ENCODE measurements around the gene FXYD5.
"Not testable (repeated sequence)": the region's sequence is repeated elsewhere in the genome, so short reads cannot be mapped to it uniquely, and the experiment has no call there.

FXYD5 gene

DNA sequence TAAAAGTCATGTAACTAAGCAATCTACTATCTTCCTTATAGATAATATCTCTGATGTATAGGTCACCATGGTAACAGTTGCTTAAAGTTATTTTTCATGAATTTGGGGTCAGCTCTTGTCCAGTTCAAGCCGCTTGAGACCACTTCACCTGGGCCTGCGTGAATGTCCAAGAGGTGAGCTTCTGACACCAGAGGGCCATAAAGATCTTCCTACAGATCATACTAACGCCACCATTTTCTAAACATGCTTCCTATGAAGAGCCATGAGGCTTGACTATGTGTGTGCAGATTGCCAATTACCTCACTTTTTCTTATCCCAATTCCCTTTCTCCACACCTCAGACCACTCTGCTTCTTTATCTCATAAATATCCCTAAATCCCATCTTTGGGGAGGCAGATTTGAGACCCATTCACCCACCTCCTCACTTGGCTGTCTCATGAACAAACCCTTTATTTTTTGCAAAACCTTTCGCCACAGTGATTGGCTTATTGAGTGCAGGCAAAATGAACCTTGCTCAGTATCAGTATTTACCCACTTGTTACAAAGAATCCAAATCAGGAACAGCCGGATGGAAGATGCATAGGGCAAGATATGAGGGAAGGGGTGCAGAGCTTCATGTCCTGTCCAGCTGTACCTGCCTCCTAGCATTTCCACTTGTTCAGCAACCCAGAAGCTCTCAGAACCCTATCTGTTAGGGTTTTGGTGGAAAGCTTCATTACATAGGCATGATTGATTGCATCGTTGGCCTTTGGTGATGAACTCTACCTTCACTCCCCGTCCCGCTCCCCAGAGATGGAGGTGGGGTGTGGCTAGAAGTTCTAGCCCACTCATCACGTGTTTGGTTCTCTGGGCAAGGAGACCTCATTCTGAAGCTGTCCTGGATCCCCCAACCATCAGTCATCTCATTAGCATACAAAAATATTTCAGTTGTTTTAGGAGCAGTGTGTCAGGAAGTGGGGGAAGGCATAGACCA lies 39.8 kb downstream of the FXYD5 start:
- no peak for DNase-seq

GRCh38 chr19:35195830-35196229 lies 41.3 kb downstream of the FXYD5 start:
- no peak for DNase-seq

DNA sequence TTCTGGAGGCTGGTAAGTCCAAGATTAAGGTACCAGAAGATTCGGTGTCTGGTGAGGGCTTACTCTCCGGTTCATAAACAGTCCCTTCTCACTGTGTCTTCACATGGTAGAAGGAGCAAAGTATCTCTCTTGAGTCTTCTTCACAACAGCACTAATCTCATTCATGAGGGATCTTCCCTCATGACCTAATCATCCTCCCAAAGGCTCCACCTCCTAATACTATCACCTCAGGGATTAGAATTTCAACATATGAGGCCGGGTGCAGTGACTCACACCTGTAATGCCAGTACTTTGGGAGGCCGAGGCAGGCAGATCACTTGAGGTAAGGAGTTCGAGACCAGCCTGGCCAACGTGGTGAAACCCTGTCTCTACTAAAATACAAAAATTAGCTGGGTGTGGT lies 42.3 kb downstream of the FXYD5 start:
- not testable (repeated sequence) for DNase-seq

DNA sequence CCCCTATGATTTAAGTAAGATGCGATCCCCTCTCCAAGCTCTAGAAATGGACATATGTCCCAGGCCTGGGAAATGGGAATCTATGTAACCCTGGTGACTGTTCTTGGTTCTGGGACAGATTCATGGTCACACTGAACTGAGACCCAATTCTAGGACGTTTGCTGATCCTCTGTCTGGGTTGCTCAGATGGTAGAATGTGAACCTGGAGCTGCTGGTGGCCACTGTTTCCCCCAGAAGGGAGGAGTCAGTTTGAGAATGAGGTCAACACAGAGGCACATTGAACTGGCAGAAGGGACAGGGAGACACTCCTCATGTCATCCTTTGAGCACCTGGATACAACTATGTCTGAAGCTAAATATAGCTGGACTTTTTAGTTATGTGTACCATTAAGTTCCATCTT lies 44.9 kb downstream of the FXYD5 start:
- DNase-seq, result no peak

DNA sequence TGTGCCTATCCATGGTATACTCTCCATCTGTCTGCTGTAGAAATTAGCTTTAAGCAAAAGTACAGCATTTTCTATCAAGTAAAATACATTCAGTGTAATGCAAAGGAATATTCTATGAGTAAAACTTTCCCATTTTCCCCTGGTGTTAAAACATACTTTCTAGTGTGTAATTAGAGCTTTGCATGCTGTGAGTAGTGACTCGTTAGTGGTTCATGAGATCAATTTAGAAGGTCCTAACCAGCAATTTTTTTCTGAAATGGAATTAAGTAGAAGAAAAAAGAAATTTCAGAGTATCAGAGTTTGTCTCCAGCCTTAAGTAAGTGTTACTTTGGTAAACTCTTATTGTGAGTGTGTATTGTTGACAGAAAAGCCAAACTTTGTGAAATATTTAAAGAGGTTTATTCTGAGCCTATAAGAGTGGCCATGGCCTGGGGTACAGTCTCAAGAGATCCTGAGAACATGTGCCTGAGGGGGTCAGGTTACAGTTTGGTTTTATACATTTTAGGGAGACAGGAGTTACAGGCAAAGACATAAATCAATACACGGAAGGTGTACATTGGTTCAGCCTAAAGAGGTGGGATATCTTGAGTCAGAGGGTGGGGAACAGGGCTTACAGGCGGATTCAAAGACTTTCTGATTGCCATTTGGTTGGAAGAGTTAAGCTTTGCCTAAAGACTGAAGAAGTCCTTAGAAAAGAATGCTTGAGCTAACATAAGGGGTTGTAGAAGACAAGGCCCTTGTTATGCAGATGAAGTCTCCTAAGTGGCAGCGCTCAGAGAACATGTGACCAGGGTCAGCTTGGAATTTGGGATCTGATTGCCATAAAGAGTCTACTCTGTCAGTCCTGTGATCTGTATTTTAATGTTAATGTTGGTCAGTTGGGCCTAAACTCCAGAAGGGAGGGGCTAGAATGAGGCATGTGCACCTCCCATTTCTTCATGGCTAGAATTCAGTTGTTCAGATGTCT lies 48.5 kb downstream of the FXYD5 start:
- no peak for DNase-seq

DNA sequence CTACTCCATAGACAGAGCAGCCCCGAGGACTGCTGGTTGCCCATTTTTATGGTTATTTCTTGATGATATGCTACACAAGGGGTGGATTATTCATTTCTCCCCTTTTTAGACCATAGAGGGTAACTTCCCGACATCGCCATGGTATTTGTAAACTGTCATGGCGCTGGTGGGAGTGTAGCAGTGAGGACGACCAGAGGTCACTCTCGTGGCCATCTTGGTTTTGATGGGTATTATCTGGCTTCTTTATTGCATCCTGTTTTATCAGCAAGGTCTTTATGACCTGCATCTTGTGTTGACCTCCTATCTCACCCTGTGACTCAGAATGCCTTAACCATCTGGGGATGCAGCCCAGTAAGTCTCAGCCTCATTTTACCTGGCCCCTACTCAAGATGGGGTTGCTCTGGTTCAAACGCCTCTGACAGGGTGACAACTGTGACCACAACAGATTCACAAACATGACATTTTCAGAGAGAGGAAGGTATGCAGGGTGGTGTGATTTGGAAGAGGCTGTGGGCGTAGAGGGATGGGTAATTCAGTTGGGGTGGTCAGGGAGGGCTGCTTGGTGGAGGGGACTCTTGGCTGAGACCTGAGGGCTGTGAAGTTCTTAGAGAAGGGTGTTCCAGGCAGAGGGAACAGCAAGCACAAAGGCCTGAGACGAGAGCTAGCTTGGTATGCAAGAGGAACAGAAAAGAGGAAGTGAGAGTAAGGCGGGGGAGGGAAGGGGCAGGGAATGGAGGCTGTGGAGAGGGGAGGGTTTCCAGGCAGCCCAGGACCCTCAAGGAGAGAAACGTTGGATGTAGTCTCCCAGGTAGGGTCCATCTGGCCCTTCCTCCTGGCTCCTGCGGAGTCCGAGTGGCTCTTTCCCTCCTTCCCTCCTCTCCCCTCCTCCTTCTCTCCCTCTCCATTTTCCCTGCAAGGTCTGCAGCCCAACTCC lies 50.5 kb downstream of the FXYD5 start:
- peak; percentile 23 for DNase-seq

DNA sequence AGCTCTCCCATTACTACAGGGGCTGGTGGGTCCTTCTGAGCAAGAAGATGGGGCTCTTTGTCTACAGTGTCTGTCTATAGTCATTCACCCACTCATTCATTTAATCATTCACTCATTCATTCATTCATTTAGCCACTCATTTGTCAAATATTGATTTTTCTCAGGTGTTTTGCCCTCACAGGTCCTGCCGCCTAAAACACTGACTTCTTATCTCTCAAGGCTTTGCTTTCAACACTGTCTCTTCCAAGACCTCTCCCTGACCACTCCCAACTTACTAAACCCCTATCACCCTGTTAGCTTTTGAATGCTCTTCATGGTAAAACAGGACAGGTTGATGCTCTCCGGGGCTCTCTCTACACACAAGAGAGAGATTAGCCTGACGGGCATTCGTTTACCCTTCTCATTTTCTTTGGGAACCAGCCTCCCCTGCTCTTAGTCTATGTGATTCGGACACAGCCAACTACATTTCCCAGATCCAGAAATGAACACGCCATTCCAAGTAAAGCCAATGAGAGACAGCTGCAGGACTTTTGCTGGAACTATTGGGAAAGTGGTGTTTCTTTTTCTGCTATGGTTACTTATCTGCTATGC lies 51.3 kb downstream of the FXYD5 start:
- DNase-seq, result no peak

- DNase-seq, result peak; percentile 73
Observed at GRCh38 chr19:35206379-35206778, 51.8 kb downstream of the FXYD5 start.

- DNase-seq, result no peak
Observed at GRCh38 chr19:35206855-35207254, 52.3 kb downstream of the FXYD5 start.

GRCh38 chr19:35207391-35207871 lies 52.9 kb downstream of the FXYD5 start:
- DNase-seq, result no peak

- peak; percentile 31 for DNase-seq
Observed at GRCh38 chr19:35208121-35208520, 53.6 kb downstream of the FXYD5 start.

- no peak for DNase-seq
Observed at GRCh38 chr19:35209646-35210045, 55.1 kb downstream of the FXYD5 start.

- peak; percentile 79 for DNase-seq
Observed at GRCh38 chr19:35211545-35212230, 57.2 kb downstream of the FXYD5 start.

DNA sequence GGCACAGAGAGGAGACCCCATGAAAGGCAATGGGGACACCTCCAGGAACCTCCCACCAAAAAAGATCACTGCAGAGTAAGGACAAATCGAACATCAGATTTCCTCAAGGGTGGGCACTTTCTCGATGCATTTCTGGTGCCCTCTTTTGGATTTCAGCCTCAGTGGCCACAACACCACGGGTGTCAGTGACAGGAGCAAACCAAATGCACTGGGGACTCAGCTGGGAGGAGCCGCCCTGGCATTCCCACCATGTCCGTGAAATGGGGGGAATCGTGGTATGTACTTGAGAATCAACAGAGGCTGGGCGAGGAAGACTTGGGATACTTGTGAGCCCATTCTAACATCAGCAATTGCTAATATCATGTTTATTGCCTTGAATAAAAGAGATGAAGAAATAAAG lies 57.7 kb downstream of the FXYD5 start:
- no peak for DNase-seq

DNA sequence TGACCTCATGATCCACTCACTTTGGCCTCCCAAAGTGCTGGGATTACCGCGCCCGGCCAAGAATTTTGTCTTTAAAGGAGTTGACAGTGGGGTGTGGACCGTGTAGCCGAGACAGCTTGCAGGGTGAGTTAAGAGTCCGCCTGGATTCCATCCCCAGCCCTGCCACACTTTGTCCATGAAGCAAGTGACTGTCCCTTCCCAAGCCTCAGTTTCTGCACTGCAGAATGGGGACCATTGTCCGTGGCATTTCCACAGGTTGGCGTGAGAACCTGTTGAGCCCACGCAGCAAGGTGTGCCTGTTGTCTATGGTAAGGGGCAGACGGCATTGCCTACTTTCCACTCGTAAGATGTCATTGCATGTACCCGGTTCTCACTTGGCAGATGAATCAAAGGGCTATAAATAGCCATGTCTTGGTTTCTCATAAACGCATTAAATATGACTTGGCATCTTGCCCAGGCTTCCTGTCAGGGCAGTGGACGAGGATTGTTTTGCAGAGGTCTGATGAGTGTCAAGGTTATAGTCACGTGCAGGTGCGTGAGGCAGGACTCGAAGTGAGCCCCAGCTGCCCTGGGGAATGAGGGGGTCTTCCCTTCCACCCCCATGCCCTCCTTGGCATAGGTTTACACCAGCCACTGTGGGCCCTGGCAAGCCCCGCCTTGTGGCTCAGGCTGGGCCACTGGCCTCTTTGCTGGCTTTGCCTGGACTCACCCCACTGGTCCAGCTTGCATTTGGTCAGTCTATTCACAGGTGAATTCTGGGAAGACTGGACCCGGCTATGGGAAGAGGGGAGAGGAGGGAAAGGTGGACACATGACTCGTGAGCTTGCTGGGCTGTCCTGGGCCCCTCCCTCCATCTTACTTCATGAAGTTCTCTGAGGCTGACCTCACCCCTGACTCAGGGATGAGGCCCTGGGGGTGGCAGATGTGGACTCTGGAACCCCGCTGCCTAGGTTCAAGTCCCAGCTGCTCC lies 59.4 kb downstream of the FXYD5 start:
- peak; percentile 88 for DNase-seq

- DNase-seq, result no peak
Observed at GRCh38 chr19:35214766-35215422, 60.4 kb downstream of the FXYD5 start.

DNA sequence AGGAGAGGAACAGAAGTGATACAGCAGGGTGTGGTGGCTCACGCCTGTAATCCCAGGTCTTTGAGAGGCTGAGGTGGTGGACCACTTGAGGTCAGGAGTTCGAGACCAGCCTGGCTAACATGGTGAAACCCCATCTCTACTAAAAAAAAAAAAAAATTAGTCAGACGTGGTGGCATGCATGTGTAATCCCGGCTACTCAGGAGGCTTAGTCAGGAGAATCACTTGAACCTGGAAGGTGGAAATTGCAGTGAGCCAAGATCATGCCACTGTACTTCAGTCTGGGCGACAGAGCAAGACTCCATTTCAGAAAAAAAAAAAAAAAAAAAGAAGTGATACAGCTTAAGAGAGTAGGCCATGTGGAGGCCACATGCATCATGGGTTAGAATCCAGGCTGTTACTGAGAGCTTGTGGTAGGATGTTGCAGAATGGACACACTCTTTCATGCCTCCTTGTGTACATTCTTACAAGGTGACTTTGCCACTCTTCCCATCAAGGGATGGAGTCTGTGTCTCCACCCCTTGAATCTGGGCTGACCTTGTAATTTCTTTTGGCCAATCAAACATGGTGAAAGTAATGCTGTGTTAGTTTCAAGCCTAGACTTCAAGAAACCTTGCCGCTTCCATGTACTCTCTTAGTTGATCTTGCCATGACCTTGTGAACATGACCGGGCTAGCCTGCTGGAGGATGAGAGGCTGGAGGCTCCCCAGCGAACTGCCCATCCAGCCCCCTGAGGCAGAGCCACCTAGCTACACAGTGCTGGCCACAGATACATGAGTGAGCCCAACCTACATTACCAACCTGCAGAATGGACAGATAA lies 61.7 kb downstream of the FXYD5 start:
- no peak for DNase-seq
